AG09309 (cell line): ENCODE results near the gene PAX2.

Experiments
- DNase-seq: peaks from one replicate; pipeline ENCODE4 v3.0.0-alpha.2; 2010; ENCODE audit warnings: low read depth
- H3K4me3 ChIP-seq: 2 replicates; pipeline ENCODE4 v1.5.1; 2011; ENCODE audit warnings: mild to moderate bottlenecking, low read depth, low read length, moderate library complexity; ENCODE audit not compliant: control insufficient read depth
- TF ChIP-seq, protein P1 (sequence below): IDR thresholded peaks from 2 replicates; pipeline ENCODE4 v1.5.1; 2011; ENCODE audit warnings: mild to moderate bottlenecking, low read depth, low read length, inconsistent platforms; ENCODE audit not compliant: insufficient read depth, control insufficient read depth; ENCODE audit errors: missing control alignments

PAX2 gene

DNA sequence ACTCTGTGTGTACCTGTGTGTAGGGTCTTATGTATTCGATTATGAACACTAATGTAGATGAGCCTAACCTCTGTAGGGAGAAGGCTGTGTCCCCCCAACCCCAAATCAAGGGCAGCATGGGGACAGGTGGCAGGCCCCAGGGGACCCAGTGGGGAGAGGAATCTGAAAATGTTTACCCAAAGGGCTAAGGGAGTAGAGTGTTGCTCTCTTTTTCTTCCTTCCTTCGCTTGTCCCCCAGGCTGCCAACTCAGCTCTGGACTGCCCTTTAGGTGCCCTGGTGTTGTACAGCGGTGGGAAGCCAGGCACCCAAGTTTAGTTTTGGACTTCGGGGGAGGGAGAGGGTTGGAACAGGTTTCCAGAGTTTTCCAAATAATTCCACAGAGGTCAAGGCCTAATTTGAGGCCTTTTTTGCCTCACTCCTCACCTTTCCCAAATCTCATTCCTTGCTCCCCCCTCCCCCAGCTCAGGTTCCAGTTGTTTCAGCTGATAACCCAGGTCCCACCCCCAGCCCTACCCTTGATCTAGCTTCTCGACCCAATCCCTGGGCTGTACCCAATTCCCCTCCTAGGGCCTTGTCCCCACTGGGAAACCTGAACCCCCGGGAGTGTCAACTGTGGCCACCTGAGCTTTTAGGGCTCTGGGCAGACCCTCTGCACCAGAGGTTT is 9.1 kb upstream of the PAX2 start:
- no peak for DNase-seq
- H3K4me3 ChIP-seq, result no peak overlapping the region
- TF ChIP-seq, protein P1, sequence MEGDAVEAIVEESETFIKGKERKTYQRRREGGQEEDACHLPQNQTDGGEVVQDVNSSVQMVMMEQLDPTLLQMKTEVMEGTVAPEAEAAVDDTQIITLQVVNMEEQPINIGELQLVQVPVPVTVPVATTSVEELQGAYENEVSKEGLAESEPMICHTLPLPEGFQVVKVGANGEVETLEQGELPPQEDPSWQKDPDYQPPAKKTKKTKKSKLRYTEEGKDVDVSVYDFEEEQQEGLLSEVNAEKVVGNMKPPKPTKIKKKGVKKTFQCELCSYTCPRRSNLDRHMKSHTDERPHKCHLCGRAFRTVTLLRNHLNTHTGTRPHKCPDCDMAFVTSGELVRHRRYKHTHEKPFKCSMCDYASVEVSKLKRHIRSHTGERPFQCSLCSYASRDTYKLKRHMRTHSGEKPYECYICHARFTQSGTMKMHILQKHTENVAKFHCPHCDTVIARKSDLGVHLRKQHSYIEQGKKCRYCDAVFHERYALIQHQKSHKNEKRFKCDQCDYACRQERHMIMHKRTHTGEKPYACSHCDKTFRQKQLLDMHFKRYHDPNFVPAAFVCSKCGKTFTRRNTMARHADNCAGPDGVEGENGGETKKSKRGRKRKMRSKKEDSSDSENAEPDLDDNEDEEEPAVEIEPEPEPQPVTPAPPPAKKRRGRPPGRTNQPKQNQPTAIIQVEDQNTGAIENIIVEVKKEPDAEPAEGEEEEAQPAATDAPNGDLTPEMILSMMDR, result no peak

DNA sequence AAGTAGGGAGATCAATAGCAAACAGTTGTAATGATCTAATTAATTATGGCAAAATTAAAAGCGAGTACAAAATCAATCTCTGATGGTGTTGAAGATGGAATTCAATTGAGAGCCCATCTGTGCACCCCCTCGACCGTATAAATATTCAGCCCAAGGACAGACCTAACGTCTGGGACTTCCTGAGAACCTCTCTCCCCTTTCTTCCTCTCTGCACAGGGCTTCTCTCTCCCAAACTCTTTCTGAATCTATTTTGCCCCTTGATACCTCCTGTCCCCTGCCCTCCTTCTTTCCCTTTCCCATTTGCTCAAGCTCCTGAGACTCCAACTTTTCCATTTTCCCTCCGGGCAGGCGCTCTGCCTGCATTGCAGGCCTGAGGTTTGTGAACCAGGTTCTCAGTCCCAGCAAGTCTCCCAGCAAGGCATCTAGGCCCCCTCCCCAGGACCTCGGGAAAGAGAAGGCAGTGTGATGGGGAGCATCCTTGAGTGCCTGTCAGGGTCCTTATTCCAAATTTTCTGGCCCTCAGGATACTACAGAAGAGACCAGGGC is 8.5 kb upstream of the PAX2 start:
- TF ChIP-seq, protein P1, result no peak

DNA sequence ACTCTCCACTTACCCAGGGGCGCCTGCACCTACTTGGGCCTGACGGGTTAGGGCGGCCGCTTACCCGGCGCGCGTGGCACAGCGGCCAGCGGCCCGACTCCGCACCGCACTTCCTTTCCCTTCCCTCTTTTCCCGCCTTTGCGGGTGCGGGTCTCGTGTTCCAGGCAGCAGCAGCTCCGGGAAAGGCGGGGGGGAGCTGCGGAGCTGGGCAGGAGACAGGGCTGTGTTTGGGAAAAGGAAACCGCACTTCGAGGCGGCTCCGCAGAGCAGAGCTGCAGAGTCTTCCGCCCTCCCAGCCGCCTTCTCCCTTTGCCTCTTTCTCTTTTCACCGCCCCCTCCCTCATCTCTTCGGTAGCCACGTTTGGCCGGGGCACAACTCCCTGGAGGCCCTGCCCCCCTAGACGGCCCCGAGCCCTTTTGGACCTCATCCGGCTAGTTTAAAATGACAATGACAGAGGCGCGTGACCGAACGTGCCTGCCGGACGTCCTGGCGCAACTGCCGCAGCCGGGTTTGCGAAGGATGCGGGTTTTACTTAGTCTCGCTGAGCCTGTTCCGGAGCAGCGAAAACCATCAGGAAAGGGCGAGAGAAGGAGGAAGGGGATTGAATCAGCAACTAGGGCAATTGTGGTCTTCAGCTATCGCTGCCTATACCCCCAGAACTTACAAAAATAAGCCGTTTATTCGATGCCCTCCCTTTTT is 7.9 kb upstream of the PAX2 start:
- no peak overlapping the region; the same call in 1 of the 2 replicates for H3K4me3 ChIP-seq
- no peak for DNase-seq
- TF ChIP-seq, protein P1, result no peak

More for the DNA sequence above, 8.5 kb upstream of the PAX2 start:
- no peak for DNase-seq
- H3K4me3 ChIP-seq, result no peak overlapping the region

DNA sequence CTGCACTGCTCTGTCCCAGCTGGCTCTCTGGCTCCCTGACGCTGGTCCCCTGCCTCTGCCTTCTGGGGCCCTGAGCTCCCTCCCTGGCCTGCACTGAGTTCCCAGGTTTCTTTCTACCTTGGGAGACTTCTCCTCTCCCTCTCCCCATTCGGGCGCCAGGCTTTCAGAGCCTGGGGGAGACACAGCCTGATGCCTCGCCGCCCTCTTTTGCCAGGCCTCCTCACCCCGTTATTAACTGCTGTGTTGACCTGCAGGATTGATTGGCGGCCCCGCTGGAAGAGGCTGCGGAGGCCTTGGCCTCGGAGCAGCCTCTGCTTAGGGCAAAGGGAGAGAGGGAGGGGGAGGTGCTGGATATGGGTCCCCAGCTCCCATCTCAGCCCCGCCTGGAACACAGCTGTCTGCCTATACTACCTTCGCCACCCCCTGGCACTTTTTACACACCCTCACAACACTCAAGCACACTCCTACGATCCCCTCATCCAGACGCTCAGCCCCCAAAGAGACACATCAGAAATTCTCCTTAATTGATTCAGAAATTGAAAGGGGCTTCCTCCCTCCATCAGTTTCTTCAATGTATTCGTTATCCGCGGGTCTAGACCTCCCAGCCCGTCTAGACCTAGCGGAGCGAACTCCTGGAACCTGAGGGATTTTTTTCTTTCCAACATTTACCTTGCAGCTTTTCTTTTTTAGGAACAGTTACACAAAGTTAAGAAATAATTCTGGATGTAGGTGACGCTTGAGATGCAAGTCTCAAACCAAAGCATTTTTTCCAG is 7.1 kb upstream of the PAX2 start:
- H3K4me3 ChIP-seq, result no peak overlapping the region
- DNase-seq, result no peak
- TF ChIP-seq, protein P1, result no peak

DNA sequence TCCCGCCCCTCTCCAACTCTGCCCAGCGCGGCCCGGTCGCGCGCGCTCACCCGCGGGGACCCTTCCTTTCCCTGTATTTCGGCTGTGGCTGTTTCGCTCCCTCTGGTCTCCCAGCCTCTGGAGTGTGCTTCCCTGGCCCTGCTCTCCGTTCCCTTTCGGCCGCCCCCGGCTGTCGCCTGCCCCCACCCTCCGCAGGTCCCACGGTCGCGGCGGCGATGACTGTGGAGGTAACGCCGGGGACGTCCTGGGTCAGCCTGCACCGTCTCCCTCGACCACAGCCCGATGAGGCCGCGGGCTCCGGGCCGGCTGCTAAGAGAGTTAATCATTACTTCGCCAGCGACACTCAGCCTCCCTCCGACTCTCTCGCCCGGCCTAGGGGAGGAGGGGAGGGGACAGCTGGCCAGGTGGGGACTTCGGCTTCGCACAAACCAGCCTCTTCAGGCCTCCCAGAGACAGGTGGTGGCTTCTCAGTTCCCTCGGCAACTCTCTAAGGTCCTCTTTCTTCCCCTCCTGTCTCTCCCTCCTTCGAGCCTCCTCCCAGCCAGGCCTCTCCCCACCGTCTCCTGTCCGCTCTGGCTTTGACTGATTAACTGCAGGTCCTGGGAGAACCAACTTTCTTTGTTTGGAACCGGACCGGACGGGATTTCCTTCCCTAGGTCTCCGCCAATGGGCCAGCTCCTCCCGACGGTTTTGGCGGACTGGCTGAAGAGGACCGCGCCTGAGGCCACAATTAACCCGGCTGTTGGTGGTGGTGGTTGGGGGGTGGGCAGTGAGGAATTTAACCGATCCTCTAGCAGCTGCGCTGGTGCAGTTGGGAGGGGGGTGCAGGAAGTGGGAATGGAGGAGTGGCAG is 5.6 kb upstream of the PAX2 start:
- DNase-seq, result no peak
- no peak overlapping the region for H3K4me3 ChIP-seq

More for the DNA sequence above, 5.6 kb upstream of the PAX2 start:
- TF ChIP-seq, protein P1, result no peak
